Measurements from ENCODE around the gene SRXN1. TPM values are rescaled to one million over a fixed set of nuclear protein-coding genes. Genes with fewer than 3 reads are reported as not detected.
A peak's percentile ranks its signal among the peaks of the same experiment; 100 is the strongest.

SRXN1 gene
- total and polyA plus RNA-seq, 9 of the 15 experiments (the other 6 are each of a cell fraction or from before 2014, with no cell fraction given): 6.8 to 36.4 (median 21.6) TPM

DNA sequence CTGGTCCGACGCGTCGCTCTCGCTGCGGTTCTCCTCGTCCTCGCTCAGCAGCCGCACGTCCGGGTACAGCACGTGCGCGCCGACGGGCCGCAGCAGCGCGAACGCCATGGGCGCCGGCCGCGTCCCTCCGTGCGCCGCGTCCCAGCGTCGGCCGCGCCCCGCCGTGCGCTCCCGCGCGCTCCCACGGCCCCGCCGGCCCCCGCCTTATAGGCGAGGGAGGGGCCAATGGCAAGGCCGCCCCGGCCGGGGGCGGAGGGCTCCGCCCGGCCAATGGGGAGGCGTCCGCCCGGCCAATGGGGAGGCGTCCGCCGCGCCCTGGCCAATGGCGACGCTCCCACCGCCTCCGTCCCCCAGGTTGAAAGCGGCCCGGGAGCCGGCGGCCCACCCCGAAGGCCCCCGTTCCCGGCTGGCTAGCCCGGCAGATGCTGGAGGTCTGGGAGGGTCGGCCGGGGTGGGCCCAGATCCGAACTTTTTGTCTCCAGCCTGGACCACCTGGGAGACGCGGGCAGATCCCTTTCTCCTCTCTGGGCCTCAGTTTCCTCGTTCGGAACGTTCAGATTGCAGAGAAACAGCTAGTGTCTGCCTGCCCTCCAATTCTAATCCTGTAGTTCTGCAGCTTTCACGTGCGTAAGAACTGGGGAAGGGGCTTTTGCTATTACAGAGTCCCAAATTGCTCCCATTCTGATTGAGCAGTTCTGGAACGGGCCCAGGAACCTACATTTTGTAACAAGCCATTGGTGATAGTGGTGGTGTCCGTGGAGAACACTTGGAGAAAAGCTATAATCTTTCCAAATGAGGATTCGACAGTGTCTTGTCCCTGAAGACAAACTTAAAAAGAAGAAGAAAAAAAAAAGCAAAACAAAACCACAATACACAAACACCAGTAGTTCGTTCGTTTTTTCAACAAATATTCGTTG lies 42.6 kb downstream of the SRXN1 start, which contains the start of gene TCF15:
Gene TCF15, minus strand, starts transcription at position 180 of the 917 bp plus-strand sequence. Its CDS starts 72 bp downstream, at position 108.
- peaks cover 0 to 5% of the 10 kb centered on the region in 2 experiments; a peak in 2 of 5 replicates for H3K27me3 ChIP-seq (ENCODE audit: control insufficient read depth in 2 of 2, insufficient read depth in 2 of 2, low read length in 2 of 2)
- TF ChIP-seq MGA (IDR thresholded peaks at IDR 0.05) (peak; percentile 24; the same call in 1 of the 2 replicates), ZNF584 (CRISPR knock-in tag; IDR thresholded peaks at IDR 0.05; ENCODE audit: low read depth) (no peak), SIN3B (IDR thresholded peaks at IDR 0.05; ENCODE audit: low read depth) (0 out of 2 replicates have a peak, but pooled peaks have one; percentile 18), XRCC5 (IDR thresholded peaks at IDR 0.05; ENCODE audit: low read depth, low read length) (no peak)

More for the DNA sequence above, 42.6 kb downstream of the SRXN1 start, which contains the start of gene TCF15:
- peak; percentile 100 for ATAC-seq
- Histone ChIP-seq H3K9me1 (ENCODE audit: control insufficient read depth, insufficient read depth, low read length) (no peaks in the 10 kb centered on the region), H4K20me1 (replicated peaks; ENCODE audit: control insufficient read depth, insufficient read depth, low read length) (no peaks in the 10 kb centered on the region), H3K27ac (ENCODE audit: extremely low read depth, low read depth, low read length) (no peak within 1 kb of the TSS), H3K9me3 (replicated peaks; ENCODE audit: control insufficient read depth, insufficient read depth, low read depth, low read length) (no peaks in the 10 kb centered on the region), H3K4me1 (replicated peaks in 1 of 2; ENCODE audit: control insufficient read depth in 2 of 2, insufficient read depth in 2 of 2, low read length in 2 of 2) (peaks cover 6 to 29% of the 10 kb centered on the region in 2 experiments; a peak in 3 of 5 replicates), H3K9ac (ENCODE audit: insufficient read depth in 1 of 2, low read depth in 2 of 2, low read length in 2 of 2) (peak within 1 kb of the TSS; percentile 27 to 92), H2AFZ (ENCODE audit: low read depth, low read length) (peak within 1 kb of the TSS; percentile 79), H3K36me3 (ENCODE audit: control insufficient read depth, insufficient read depth, low read length) (no peaks in the 10 kb centered on the region), H3K79me2 (ENCODE audit: control insufficient read depth, insufficient read depth, low read length) (peaks cover 7% of the 10 kb centered on the region; the same call in 2 of the 3 replicates), H3K4me3 (peak within 1 kb of the TSS; percentile 46), H3K4me2 (ENCODE audit: insufficient read depth, low read length) (peak within 1 kb of the TSS; percentile 62)
- ChIA-PET CTCF (ENCODE audit: low intra/inter-chr PET ratio) (no interaction called here), POLR2A (interaction anchor here (0.6 to 0.7 kb wide), 2 partner anchors 19 to 27 kb away, joined by 3 read pairs; no protein-coding TSS in a partner anchor)
- BruUV-seq (replicated peaks): no TSS peak
- intact Hi-C loops (cut with micrococcal nuclease) (no loop called here), in situ Hi-C loops (cut with MboI) (no loop called here)
- peak; percentile 61 for FAIRE-seq
- DNase-seq (ENCODE audit: extremely low read depth in 1 of 4, low spot score in 3 of 4): peak; percentile 83 to 98 (median 98)
- 4% methylated on average over 38 of the region's 84 CpGs for WGBS (ENCODE audit: insufficient coverage, low coverage, missing lambda C conversion rate)

All from K562 (cell line).